HG03354 (cell line): ENCODE results near the gene PXDN.

Experiments used
- ATAC-seq: cut with Tn5 transposase; IDR thresholded peaks from one replicate; pipeline ENCODE4 v1.9.1; 2021; ENCODE audit warnings: mild to moderate bottlenecking; ENCODE audit not compliant: unreplicated experiment, poor library complexity, severe bottlenecking

PXDN gene

DNA sequence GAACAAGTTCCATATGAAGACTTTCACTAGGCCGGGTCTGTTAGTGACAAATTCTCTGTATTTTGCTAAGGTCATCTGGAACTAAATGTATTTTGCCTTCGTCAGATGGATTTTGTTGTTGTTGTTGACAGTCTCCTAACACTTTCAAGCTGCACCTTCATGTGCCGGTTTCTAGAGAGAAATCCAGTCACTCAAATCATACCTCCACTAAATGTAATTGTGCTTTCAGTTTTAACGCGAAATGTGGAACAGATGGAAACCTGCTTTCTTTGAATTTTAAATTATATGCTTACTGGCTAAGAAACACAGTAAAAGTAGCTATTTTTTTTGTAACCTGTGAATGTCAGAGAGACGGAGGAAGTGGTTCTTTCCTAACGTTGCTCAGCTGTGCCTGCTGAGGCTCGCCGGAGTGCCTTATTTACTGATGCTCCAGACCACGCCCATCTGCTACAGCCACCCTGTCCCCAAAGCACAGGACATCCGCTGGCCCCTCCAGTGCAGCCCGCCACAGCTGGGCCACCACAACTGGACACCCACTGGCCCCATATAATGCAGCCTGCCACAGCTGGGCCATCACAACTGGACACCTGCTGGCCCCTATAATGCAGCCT is 134.7 kb downstream of the PXDN start:
- no peak for ATAC-seq

DNA sequence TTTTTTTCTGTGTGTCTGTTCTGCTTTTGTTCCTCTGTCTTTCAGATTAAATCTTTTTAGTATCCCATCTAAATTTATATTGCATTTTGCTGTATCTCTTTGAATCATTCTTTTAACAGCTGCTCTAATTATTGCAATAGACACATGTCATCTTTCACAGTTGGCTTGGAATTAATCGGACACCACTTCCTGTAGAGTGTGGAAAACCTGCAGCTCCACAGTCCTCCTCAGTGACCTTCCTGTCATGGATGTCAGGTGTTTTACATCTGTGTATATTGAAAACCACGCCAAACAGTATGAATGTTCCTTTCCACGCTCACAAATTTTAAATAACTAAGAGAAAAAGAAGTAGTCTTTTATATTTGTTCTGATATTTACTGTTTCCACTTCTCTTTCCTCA is 135.3 kb downstream of the PXDN start:
- ATAC-seq, result no peak

DNA sequence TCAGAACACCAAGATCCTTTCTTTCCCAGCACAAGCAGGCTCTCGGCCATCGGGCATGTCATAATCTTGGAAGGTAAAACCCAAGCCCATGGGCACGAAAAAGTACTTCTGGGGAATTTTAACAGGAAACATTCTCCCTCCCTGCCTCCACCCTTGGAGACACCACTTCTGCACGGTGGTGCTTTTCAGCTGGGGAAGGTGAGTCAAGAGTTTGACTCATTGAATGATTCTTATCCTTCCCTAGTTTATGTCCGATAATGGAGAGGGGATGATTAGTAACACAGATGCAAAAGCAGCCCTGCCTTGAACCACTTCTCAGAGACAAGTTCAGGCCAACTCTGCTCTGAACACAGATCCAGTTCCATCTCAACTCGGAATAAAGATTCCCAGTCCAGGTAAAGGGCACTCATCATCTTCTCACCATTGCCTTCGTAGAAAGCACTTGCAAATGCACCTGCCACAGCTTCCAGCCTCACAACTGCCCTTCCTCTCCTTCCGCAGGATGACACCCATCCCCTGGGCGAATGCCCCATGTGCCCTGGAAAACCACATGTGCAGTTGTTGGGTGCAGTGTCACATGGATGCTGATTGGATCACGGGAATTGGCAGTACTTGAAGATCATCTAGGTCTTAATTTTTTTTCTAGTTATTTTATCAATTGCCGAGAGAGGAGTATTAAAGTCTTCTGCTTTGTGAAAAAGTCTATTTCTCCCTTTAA is 136.2 kb downstream of the PXDN start:
- ATAC-seq, result no peak

DNA sequence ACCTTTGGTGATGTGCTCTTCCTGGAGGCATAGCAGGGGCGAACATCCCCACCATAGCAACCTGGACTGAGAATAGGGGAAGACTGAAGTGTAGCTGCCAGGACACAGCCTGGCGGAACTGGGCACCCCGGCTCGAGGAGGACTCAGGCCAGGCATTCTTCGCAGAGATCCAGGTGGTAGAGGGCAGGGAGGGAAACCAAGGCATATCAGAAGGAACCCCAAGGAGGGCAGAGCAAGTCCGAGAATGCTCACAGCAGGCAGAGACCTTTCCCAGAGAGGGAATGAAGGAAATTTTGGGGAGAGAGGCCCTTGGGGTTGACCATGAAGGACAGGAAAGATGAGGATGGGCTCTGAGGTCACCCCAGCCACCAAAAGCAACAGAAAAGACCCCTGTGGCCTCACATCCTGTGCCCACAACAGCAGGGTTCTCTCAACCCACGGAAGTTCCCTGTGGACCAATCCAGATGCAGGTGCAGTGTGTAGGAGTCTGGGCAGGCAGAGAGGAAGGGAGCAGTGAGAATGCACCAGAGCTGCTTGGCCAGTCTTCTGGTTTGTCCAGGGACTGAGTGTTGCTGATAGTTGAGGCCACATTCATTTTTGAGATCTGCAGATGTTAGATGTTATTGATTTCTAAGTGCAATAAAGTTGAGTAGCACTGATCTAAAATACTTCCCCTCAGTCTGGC is 136.9 kb downstream of the PXDN start:
- ATAC-seq, result no peak

DNA sequence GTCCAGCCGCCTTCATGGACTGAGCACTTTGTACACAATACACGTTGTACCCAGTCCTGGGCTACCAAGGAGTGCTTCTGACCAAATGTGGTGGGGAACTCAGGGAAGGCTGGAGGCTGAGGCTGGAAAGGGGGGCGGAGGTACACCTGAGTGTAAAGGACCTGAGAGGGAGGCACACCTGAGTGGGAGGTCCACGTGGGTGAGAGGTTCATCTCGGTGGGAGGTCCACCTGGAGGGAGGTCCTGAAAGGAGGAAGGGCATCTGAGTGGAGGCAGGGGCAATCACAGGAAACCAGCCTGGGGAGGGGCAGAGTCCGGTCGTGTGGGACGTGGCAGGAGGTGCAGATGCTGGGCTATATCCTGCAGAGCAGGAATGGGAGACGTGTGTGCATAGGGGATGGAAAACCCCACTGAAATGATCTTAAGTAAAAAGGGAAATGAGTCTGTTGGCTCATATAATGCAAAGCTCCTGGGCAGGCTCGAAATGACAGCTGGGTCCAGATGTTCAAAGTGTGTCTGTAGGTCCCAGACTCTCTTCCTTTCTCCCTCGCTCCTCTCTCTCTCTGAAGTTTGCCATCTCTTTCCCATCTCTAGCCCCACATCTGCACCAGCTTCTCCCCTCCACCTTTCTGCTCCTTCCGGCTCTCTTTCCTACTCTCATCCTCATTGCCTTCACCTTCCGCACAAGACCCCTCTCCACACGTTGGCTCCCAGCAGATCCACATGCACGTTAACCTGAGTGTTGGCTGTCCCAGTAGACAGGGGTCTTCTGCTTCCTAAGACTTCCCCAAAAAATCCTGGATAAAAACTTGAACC is 137.7 kb downstream of the PXDN start:
- no peak for ATAC-seq

DNA sequence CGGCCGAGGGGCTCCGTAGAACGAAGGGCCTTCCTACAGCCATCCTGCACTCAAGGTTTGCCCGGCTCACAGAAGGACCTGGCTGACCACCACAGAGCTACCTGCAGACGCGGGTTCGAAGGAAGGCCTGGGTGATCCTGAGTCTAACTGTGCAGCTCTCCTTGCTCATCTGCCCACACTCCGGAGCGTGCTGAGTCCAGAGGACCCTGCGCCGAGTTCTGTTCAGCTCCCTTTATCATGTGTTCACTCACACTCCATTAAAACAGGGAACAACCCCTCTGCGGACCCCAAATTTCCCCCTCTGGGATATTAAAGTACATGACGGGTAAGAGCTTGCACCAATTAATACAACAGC is 138.3 kb downstream of the PXDN start:
- no peak for ATAC-seq

DNA sequence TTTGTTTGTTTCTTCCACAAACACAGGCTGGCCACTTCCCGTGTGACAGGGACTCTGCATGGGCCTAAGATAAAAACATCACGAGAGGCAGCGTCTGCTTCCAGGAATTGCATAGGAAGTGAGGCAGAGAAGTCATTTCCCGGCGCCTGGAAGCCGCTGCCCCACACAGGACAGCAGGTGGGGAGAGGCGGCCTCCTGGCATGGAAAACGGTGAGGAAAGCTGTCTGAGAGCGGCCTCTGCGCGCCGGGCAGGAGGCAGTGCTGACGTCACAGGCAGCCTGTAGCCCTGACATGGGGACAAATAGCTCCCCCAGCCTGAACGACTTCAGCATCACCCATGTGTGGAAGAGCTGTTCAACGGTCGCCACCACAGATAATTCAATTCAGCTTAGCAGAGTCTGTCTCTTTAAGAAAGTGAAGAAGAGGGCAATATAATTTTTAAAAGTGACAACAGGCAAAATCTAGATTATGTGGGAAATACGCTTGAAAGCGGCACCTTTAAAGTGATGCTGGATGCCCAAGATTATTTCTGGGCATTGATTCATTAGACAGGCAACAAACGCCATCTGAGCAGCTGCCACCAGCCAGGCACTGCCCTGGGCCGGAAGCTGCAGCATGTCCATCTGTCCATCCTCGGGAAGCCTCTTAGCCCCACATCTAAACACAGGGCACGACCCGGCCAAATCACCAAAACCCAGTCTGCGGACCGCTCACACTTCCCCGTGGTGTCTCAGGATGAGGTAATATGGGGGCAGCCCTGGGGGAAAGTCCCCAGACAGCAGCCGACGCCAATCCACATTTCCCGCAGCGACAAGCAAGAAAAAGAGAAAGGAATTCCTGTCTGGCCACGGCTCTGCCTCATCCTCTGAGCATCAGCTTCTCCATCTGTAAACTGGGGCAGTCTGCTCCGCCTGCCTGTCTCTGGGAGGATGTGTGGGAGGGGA is 138.9 kb downstream of the PXDN start:
- ATAC-seq, result no peak

DNA sequence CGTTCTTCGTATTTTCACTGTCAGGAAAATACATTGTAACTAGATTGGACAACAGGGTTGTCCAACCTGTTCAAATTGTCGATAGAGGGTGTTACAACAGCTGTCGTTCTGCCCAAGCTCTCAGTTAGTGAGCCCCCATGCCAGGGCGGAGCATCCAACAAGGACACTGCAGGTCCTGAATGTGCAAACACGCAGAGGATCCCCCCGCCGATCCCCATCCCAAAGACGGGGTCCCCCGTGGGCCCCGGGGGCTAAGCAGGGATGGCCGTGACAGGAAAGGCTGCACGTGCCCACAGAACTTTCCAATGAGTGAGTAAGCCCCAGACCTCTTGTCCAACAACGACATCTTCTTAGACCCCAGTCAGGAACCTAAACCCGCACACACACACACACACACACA is 140.8 kb downstream of the PXDN start:
- no peak for ATAC-seq

DNA sequence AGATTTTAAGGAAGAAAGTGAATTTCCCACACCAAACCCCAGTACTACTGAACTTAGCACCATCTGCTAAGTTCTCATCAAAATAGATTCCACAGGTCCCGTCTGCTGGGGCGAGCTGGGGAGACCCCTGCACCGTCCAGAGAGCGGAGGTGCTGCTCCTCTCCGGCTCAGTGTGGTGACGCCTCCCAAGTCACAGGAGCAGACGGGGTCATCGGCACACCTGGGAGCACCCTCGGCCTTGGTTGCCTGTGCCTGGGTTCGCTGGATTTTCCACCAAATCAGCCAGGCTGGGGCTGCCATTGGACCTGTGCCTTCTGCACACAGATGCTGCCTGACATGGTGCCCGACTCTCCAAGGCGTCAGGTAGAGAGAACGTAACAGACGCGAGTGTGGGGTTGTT is 141.3 kb downstream of the PXDN start:
- ATAC-seq, result no peak

DNA sequence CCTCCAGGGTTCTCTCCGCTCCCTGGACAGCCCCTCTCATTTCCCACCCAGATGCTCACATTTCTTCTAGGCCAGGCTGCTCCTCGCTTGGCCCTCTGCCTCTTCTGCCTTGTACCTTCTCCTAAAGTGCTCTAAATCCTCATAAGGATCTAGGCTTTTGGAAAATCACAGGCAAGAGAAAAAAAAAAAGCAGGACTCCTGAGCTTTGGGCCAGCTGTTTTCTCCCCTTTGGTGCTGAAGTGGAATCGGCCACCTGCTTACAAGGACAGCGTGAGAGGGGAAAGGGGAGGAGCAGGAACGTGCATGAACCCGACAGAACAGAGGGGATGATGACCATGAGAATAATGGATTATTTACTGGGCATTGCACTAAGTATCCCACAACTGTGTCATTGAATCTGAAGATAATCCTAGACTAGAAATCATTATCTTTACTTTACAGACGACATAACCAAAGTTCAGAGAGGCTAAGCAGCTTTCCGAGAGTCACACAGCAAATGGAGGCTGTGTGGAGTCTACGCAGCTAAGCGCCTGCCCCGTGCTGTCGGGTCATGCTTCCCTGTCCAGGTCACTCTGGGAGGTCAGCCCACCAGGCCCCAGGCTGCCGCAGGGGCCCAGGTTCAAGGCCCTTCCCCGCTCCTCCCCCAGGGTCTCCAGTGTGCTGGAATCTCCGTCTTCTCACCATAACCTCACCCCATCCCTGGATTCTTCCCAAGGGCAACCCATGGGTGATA is 141.9 kb downstream of the PXDN start:
- no peak for ATAC-seq

DNA sequence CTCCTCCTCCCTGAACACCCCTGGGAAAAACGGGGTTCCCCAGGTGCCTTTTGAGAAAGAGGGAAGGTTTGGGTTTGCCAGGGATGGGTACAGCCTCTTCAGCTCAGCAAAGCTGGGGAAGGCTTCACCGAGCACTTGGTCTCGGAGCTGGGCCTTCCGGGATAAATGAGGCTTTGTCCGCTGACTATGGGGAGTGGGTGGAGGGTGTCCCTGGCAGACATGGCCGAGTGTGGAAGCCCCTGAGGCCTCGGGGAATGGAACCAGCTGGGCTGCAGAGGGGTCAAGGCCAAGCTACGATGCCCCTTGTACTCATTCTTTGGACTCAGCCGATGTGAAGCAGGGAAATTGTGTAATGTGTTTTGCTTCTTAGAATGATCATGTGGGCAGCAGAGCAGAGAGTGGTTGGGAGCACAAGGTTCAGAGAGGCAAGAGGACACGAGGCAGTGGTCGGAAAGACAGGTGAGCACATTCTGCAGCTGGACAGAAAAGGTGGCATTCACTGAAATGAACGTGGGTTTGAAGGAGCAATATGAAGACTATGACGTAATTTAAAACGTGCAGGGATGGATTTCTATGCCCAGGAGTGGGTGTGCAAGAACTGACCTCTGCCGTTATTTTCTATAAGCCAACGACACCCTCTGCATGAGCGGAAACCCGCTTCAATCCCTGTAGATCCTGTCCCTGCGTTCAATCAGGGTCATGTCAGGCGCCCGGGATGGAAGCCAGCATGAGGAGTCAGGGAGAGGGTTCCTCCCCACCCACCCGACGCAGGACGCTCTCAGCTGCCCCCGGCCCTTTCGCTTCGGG is 142.6 kb downstream of the PXDN start:
- ATAC-seq, result no peak

DNA sequence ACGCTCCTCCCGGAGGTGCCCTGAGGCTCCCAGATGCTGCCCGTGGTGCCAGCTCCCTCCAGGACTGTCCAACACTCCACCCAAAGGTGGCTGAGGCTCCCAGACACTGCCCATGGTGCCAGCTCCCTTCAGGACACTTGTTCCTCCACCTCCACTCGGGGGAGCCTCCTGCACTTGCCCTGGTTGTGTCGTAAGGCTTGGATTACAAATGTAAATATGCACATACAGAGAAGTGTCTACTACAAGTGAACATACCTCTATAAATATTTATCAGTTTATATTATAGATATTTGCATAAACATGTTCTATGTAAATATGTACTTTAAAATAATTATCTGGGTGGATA is 143.3 kb downstream of the PXDN start:
- no peak for ATAC-seq

DNA sequence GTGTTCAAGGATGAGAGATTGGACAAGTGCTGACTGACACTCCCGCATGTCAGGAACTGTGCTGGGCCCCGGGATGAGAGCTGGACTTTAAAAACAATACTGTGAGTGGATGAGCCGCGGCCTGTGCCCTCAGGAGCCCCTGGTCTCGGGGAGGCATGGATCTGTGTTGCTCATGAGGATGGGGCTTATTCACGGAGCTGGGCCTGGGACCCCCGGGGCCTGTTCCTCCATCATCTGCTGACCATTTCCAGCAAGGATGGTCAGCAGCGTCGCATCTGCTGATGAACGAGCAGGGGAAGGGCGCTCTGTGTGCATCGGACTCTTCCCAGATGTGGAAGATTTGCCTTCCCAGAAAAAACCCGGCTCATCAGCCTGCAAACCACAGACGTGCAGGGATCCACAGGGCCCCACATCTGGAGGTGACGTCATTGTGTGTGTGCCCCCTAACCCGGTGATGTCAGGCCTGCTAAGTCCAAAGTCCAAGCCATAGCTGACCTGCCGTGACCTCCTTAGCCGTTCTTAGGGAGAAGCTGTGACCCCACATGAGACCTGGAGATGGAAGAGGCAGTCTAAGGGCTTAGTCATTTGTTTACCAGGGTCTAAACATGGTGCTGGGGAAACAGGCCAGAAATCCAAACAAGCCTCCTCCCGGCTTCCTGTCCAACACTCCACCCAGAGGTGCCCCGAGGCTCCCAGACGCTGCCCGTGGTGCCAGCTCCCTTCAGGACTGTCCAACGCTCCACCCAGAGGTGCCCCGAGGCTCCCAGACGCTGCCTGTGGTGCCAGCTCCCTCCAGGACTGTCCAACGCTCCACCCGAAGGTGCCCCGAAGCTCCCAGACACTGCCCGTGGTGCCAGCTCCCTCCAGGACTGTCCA is 143.9 kb downstream of the PXDN start:
- no peak for ATAC-seq

DNA sequence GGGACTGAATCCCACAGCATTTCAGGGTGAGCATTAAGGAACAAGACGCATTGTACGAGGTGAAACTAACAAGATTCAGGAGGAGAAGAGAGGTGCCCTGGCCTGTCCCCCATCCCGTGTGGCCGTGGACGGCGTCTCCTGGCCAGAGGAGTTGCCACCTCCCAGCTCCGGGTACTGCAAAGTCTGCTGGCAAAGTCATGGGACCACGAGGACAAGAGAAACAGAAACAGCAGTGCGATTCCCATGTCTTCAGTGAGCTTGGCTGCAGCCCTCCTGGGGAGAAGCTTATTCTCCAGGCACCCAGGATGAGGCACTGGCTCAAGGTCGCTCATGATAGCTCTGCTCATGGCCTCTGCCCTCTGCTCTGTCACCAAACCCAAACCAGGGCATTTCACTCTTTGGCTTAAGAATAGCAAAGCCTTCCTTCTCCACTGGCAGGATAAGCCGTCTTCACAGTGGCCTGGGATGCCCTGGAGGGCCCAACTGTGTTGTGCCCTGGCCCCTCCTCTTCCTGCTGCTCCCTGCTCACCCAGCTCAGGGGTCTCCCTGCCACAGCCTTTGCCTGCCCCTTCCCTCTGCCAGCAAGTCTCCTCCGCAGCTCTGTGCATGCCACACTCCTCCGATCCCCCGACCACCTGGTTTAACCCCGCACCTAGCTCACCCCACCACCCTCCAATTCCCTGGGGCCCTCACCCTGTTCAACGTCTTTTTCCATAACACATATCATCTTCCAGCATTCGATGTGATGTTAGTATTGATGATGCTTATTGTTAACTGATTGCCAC is 144.8 kb downstream of the PXDN start:
- ATAC-seq, result no peak

DNA sequence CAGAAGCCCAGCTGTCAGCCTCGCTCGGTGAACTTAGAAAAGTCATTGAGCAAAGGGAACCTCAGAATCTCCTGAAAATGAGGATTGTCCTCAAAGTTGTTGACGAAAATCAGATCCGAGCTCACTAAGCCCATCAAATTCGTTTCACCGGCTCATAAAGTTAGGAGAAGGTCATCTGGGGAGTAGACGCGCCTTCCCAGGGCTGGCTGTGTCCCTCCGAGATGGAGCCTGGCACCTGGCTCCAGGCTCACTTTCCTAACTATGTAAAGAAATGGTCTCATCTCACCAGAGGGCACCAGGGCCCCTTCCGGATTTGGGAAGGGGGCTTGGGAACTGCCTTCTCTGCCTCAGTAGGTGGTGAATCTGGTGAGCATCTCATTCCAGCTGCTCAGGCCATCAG is 145.5 kb downstream of the PXDN start:
- ATAC-seq, result no peak

DNA sequence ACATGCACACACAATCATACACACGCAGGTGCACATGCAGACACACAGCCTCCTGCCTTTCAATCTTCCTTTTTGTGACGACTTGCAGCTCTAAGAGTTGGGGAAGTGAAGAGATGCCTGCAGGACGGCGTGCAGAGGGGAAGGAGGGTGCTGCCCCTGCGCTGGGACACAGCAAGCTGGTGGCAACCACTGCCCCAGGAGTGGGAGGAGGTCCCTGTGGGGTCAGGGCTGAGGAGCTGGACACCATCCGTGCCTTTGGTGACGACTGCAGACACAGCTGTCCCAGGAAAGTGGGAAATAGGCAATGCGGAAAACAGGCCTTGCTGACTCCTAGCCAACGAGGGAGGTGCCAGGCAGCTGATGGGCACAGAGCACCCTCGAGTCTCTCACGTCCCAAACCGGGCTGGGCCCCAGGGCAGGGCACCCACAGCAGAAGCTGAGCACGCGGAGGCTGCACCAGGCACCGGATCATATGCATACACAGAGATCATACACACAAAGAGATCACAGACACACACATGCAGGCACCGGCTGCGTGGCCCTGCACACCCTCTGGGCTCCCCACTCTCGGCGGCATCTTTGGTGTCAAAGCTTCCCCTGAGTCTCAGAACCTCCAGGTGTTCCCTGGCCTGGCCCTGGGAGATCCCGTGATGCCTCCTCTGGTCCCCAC is 146.1 kb downstream of the PXDN start:
- ATAC-seq, result no peak
